Calu3 (cell line): ENCODE measurements around the gene B3GALT5. TPM values are rescaled to one million over a fixed set of nuclear protein-coding genes. Genes with fewer than 3 reads are reported as not detected.

Source experiments
- BruUV-seq: library from RNA; stranded (reverse); fragments of 400-500 nt; replicated peaks from 2 replicates; lab custom pipeline; 2021; lab: Mats Ljungman, UMichigan
- CTCF ChIA-PET: fragments of 300-600 bp; sonication (Branson Sonifier 250); formaldehyde crosslinking; loops from one replicate; lab custom pipeline; 2022; ENCODE audit warnings: antibody characterized with exemption; lab: Charles Lee
- DNase-seq: peaks from one replicate; pipeline ENCODE4 v3.0.0; 2022
- H3K27ac Mint-ChIP-seq: one replicate; pipeline ENCODE4 v1.8.0; 2022; ENCODE audit warnings: mixed read lengths; ENCODE audit not compliant: unreplicated experiment
- H3K27me3 Mint-ChIP-seq: one replicate; pipeline ENCODE4 v1.8.0; 2022; ENCODE audit warnings: mixed read lengths; ENCODE audit not compliant: unreplicated experiment
- H3K36me3 Mint-ChIP-seq: one replicate; pipeline ENCODE4 v1.8.0; 2022; ENCODE audit warnings: mild to moderate bottlenecking, moderate library complexity, mixed read lengths; ENCODE audit not compliant: insufficient read depth, unreplicated experiment
- H3K4me1 Mint-ChIP-seq: one replicate; pipeline ENCODE4 v1.8.0; 2022; ENCODE audit warnings: mild to moderate bottlenecking, low read depth, mixed read lengths; ENCODE audit not compliant: unreplicated experiment
- H3K4me3 Mint-ChIP-seq: one replicate; pipeline ENCODE4 v1.8.0; 2022; ENCODE audit warnings: mild to moderate bottlenecking, low read depth, moderate library complexity, mixed read lengths; ENCODE audit not compliant: unreplicated experiment
- H3K9me3 Mint-ChIP-seq: one replicate; pipeline ENCODE4 v1.8.0; 2022; ENCODE audit warnings: low read depth, mixed read lengths; ENCODE audit not compliant: unreplicated experiment
- intact Hi-C: fragments of 100-400 bp; cut with micrococcal nuclease; formaldehyde crosslinking; loops from one replicate; pipeline ENCODE4 v1.10.0; 2022; ENCODE audit not compliant: unreplicated experiment
- total RNA-seq: library from RNA; stranded (reverse); gene quantifications from 2 replicates; pipeline ENCODE4 v1.2.3, GENCODE V29; 2022
- TF ChIP-seq, protein P1 (sequence below): fragments of 200-600 bp; IDR thresholded peaks from one replicate; pipeline ENCODE4 v1.8.0; 2022; ENCODE audit warnings: antibody characterized with exemption; ENCODE audit not compliant: unreplicated experiment

B3GALT5 gene
- total RNA-seq, 1 experiment from 2014 or later = 40.8 TPM

DNA sequence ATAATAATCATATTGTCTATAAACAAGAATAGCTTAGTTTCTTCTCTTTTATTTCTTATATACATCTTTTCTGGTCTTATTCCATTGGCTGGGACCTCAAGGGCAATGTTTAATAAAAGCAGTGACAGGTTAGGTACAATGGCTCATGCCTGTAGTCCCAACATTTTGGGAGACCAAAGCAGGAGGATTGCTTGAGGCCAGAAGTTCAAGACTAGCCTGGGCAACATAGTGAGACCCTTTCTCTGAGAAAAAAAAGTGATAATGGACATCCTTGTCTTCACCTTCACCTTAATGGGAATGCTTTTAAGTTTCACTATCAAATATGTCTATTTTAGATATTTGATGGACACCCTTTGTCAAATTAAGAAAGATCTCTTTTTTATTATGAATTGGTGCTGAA lies 8.1 kb downstream of the B3GALT5 start:
- no peak for DNase-seq
- no peaks in the 10 kb centered on the region for H3K27me3 Mint-ChIP-seq
- H3K4me1 Mint-ChIP-seq = peaks cover 37% of the 10 kb centered on the region
- H3K9me3 Mint-ChIP-seq = peaks cover 4% of the 10 kb centered on the region
- intact Hi-C loops = no loop called here
- H3K36me3 Mint-ChIP-seq = no peaks in the 10 kb centered on the region
- BruUV-seq = no TSS peak
- H3K4me3 Mint-ChIP-seq = no peak overlapping the region
- CTCF ChIA-PET = no interaction called here
- no peak overlapping the region for H3K27ac Mint-ChIP-seq
- TF ChIP-seq, protein P1, sequence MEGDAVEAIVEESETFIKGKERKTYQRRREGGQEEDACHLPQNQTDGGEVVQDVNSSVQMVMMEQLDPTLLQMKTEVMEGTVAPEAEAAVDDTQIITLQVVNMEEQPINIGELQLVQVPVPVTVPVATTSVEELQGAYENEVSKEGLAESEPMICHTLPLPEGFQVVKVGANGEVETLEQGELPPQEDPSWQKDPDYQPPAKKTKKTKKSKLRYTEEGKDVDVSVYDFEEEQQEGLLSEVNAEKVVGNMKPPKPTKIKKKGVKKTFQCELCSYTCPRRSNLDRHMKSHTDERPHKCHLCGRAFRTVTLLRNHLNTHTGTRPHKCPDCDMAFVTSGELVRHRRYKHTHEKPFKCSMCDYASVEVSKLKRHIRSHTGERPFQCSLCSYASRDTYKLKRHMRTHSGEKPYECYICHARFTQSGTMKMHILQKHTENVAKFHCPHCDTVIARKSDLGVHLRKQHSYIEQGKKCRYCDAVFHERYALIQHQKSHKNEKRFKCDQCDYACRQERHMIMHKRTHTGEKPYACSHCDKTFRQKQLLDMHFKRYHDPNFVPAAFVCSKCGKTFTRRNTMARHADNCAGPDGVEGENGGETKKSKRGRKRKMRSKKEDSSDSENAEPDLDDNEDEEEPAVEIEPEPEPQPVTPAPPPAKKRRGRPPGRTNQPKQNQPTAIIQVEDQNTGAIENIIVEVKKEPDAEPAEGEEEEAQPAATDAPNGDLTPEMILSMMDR = no peak

DNA sequence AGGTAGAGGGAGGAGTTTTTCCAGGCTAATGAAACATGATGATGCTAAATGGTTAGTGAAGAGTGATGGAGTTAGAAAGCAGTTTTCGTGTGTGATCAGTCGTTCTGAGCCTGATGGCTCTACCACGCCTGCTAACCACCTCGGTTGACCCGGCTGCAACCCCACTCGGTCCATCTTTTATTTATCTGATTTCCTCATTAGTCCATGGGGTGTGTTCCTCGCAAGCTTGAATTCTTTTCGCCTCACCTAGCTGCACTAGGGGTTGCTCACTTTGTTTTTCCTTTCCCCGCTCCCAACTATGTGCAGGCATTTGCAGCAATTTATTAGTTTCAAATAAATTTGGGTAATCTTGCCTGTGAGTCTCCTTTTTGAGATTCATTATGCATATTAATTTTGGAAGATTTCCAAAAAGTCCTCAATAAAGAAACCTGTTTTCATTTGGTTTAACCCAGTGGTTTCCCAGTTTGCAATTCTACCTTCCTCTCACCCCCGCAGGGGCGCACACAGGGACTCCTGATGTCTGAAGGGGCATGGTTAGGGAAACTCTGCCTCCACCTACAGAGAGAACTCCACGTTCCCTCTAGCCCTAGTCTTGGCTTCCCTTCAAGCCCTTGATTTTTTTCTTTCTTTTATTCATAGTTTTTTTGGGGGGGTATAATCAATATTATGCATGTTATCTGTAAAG lies 12.6 kb downstream of the B3GALT5 start:
- TF ChIP-seq, protein P1 = no peak
- peaks cover 6% of the 10 kb centered on the region for H3K9me3 Mint-ChIP-seq
- H3K27ac Mint-ChIP-seq = peak overlapping the region; percentile 70
- CTCF ChIA-PET = interaction anchor here (0.7 to 0.9 kb wide), 2 partner anchors 107 to 164 kb away, joined by 3 to 6 read pairs; no protein-coding TSS in a partner anchor
- peak; percentile 58 for DNase-seq
- peak overlapping the region; percentile 26 for H3K4me3 Mint-ChIP-seq
- BruUV-seq = no TSS peak
- H3K27me3 Mint-ChIP-seq = no peaks in the 10 kb centered on the region
- H3K36me3 Mint-ChIP-seq = no peaks in the 10 kb centered on the region
- peaks cover 42% of the 10 kb centered on the region for H3K4me1 Mint-ChIP-seq
- intact Hi-C loops = no loop called here

DNA sequence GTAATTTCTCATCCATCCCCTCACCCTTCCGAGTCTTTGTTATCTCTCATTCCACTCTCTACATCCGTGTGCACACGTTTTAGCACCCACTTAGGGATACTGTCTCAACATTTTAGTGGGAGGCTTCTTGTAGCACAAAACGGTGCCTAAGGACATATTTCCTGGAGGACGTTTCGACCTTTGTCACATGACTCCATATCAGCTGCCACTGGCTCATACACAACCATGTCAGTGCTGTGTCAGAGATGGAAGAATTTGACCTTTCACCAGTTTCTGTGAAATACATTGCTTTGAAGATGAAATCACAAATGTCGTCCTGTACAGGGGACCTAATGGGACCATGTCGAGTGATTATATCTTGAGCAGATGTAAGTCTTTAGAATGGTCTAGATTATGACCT lies 15.6 kb downstream of the B3GALT5 start:
- Mint-ChIP-seq H3K27ac (peak overlapping the region; percentile 75), H3K27me3 (no peaks in the 10 kb centered on the region), H3K36me3 (peaks cover 13% of the 10 kb centered on the region), H3K9me3 (peaks cover 6% of the 10 kb centered on the region), H3K4me1 (peaks cover 72% of the 10 kb centered on the region), H3K4me3 (no peak overlapping the region)
- CTCF ChIA-PET = no interaction called here
- TF ChIP-seq, protein P1 = no peak
- intact Hi-C loops = no loop called here
- no TSS peak for BruUV-seq
- DNase-seq = no peak

DNA sequence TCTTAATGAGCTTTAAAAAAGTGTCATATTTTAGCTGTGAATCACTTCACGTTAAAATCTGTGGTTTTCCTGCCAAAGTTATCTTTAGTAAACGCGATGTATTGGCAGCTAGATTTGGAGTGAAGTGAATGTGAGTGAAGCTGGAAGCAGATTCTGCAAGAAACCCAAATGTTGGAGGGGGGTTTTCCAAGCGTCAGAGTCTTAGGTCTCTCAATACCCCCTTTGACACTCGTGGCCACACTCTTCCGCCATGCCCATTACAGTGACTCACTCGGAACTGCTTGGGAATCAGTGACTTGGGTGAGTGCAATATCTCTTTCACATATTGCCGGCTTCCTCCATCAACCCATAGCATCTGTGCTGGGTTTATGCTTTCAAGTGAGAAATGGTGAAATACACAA lies 17.5 kb downstream of the B3GALT5 start:
- CTCF ChIA-PET = no interaction called here
- peak overlapping the region; percentile 100 for H3K27ac Mint-ChIP-seq
- TF ChIP-seq, protein P1 = no peak
- H3K4me3 Mint-ChIP-seq = peak overlapping the region; percentile 47
- H3K36me3 Mint-ChIP-seq = peaks cover 17% of the 10 kb centered on the region
- peaks cover 73% of the 10 kb centered on the region for H3K4me1 Mint-ChIP-seq
- peaks cover 5% of the 10 kb centered on the region for H3K9me3 Mint-ChIP-seq
- intact Hi-C loops = loop anchor here (2.0 to 5.0 kb wide), 4 partner anchors 37 to 111 kb away; no protein-coding TSS in a partner anchor
- H3K27me3 Mint-ChIP-seq = no peaks in the 10 kb centered on the region
- peak; percentile 54 for DNase-seq
- no TSS peak for BruUV-seq
